Activated CD8-positive, alpha-beta T cell treated with anti-CD3 and anti-CD28 coated beads for 36 hours (primary cell): Measurements from ENCODE around the gene JMJD1C. TPM values are rescaled to one million over a fixed set of nuclear protein-coding genes. Genes with fewer than 3 reads are reported as not detected.

ENCODE experiments used
- ATAC-seq: fragments of 200-7000 bp; cut with Tn5 transposase; one replicate; pipeline ENCODE4 v1.10.0; 2021; ENCODE audit warnings: mild to moderate bottlenecking, moderate library complexity
- CTCF ChIA-PET: fragments of 350-600 bp; sonication (Branson Sonifier 250); formaldehyde crosslinking; loops from one replicate; lab custom pipeline; 2021; ENCODE audit warnings: antibody characterized with exemption; lab: Charles Lee
- POLR2A ChIA-PET: fragments of 350-600 bp; sonication (Branson Sonifier 250); formaldehyde crosslinking; loops from one replicate; lab custom pipeline; 2021; ENCODE audit warnings: antibody characterized with exemption; lab: Charles Lee
- DNase-seq: peaks from one replicate; pipeline ENCODE4 v3.0.0-alpha.2; 2020
- H3K27ac Mint-ChIP-seq: one replicate; pipeline ENCODE4 v1.8.0; 2021; ENCODE audit warnings: mild to moderate bottlenecking, mixed read lengths
- H3K27me3 Mint-ChIP-seq: one replicate; pipeline ENCODE4 v1.8.0; 2021; ENCODE audit warnings: mixed read lengths
- H3K36me3 Mint-ChIP-seq: one replicate; pipeline ENCODE4 v1.8.0; 2021; ENCODE audit warnings: low read depth, mixed read lengths
- H3K4me1 Mint-ChIP-seq: one replicate; pipeline ENCODE4 v1.8.0; 2021; ENCODE audit warnings: low read depth, mixed read lengths
- H3K4me3 Mint-ChIP-seq: one replicate; pipeline ENCODE4 v1.8.0; 2021; ENCODE audit warnings: mild to moderate bottlenecking, moderate library complexity, mixed read lengths
- H3K9me3 Mint-ChIP-seq: one replicate; pipeline ENCODE4 v1.8.0; 2021; ENCODE audit warnings: mixed read lengths
- CTCF ChIP-seq: fragments of 200-600 bp; IDR thresholded peaks from one replicate; pipeline ENCODE4 v1.8.0; 2022; ENCODE audit warnings: antibody characterized with exemption, mild to moderate bottlenecking
- intact Hi-C: fragments of 100-400 bp; cut with micrococcal nuclease; formaldehyde crosslinking; loops from one replicate; pipeline ENCODE4 v1.10.0; 2022
- total RNA-seq, 2 experiments: library from RNA; stranded (reverse); gene quantifications; one replicate each; pipeline ENCODE4 v1.2.3, GENCODE V29; 2021

JMJD1C gene
- total RNA-seq, 2 experiments from 2014 or later: 45.2 to 48.1 TPM

- ChIA-PET POLR2A (no interaction called here), CTCF (no interaction called here)
- H3K4me1 Mint-ChIP-seq: no peaks in the 10 kb centered on the region
- H3K9me3 Mint-ChIP-seq: peaks cover 4% of the 10 kb centered on the region
- H3K27me3 Mint-ChIP-seq: no peaks in the 10 kb centered on the region
- intact Hi-C loops: no loop called here
- H3K36me3 Mint-ChIP-seq: peaks cover 2% of the 10 kb centered on the region
- DNase-seq (no peak), ATAC-seq (no peak)
- TF ChIP-seq CTCF: no peak
- no peak overlapping the region for H3K4me3 Mint-ChIP-seq
- H3K27ac Mint-ChIP-seq: no peak overlapping the region
Measured at GRCh38 chr10:63314020-63314419, 151.8 kb downstream of the JMJD1C start.

- Mint-ChIP-seq H3K4me3 (no peak overlapping the region), H3K36me3 (peaks cover 3% of the 10 kb centered on the region), H3K27me3 (no peaks in the 10 kb centered on the region), H3K9me3 (peaks cover 4% of the 10 kb centered on the region), H3K27ac (no peak overlapping the region), H3K4me1 (peaks cover 2% of the 10 kb centered on the region)
- no peak for DNase-seq
- ChIA-PET CTCF (no interaction called here), POLR2A (no interaction called here)
- TF ChIP-seq CTCF: no peak
- ATAC-seq: no peak
- intact Hi-C loops: no loop called here
Measured at GRCh38 chr10:63313066-63313717, 152.6 kb downstream of the JMJD1C start.

- POLR2A ChIA-PET: no interaction called here
- no peak overlapping the region for H3K27ac Mint-ChIP-seq
- intact Hi-C loops: no loop called here
- no peaks in the 10 kb centered on the region for H3K27me3 Mint-ChIP-seq
- DNase-seq (no peak), ATAC-seq (no peak)
- peaks cover 2% of the 10 kb centered on the region for H3K4me1 Mint-ChIP-seq
- TF ChIP-seq CTCF: no peak
- H3K36me3 Mint-ChIP-seq: peaks cover 5% of the 10 kb centered on the region
- H3K4me3 Mint-ChIP-seq: no peak overlapping the region
- H3K9me3 Mint-ChIP-seq: no peaks in the 10 kb centered on the region
- CTCF ChIA-PET: no interaction called here
Measured at GRCh38 chr10:63308628-63309027, 157.1 kb downstream of the JMJD1C start.

GRCh38 chr10:63304146-63304545 is 161.6 kb downstream of the JMJD1C start:
- POLR2A ChIA-PET: no interaction called here
- H3K4me3 Mint-ChIP-seq: no peak overlapping the region
- no peak for DNase-seq
- peaks cover 5% of the 10 kb centered on the region for H3K36me3 Mint-ChIP-seq
- ATAC-seq: no peak
- no peaks in the 10 kb centered on the region for H3K27me3 Mint-ChIP-seq
- no peaks in the 10 kb centered on the region for H3K9me3 Mint-ChIP-seq
- intact Hi-C loops: no loop called here
- CTCF ChIA-PET: no interaction called here
- no peak overlapping the region for H3K27ac Mint-ChIP-seq
- peaks cover 4% of the 10 kb centered on the region for H3K4me1 Mint-ChIP-seq
- no peak for TF ChIP-seq CTCF

- intact Hi-C loops: no loop called here
- POLR2A ChIA-PET: interaction anchor here (0.9 kb wide), 1 partner anchor 16 kb away, joined by 4 read pairs; no protein-coding TSS in a partner anchor
- peaks cover 2% of the 10 kb centered on the region for H3K4me1 Mint-ChIP-seq
- H3K27me3 Mint-ChIP-seq: no peaks in the 10 kb centered on the region
- TF ChIP-seq CTCF: no peak
- no peaks in the 10 kb centered on the region for H3K9me3 Mint-ChIP-seq
- no peak overlapping the region for H3K4me3 Mint-ChIP-seq
- H3K27ac Mint-ChIP-seq: no peak overlapping the region
- peaks cover 3% of the 10 kb centered on the region for H3K36me3 Mint-ChIP-seq
- DNase-seq: no peak
- no peak for ATAC-seq
- CTCF ChIA-PET: interaction anchor here (0.7 kb wide), 1 partner anchor 171 kb away, joined by 3 read pairs; no protein-coding TSS in a partner anchor
Measured at GRCh38 chr10:63300801-63301200, 165.0 kb downstream of the JMJD1C start.
